Endothelial cell of umbilical vein (primary cell): ENCODE data around the gene SHISA6. TPM values are rescaled to one million over a fixed set of nuclear protein-coding genes. Genes with fewer than 3 reads are reported as not detected.

ENCODE experiments used
- BruUV-seq: library from RNA; stranded (reverse); fragments of 400-500 nt; replicated peaks from 2 replicates; lab custom pipeline; 2021; lab: Mats Ljungman, UMichigan
- CTCF ChIA-PET: fragments of 300-600, 350-600 bp; sonication (Branson Sonifier 250); formaldehyde crosslinking; loops from one replicate; lab custom pipeline; 2021; ENCODE audit warnings: antibody characterized with exemption, inconsistent platforms; lab: Charles Lee
- POLR2A ChIA-PET: fragments of 300-600, 350-600 bp; sonication (Branson Sonifier 250); formaldehyde crosslinking; loops from one replicate; lab custom pipeline; 2021; ENCODE audit warnings: antibody characterized with exemption, inconsistent platforms; lab: Charles Lee
- DNase-seq: peaks from one replicate; pipeline ENCODE4 v3.0.0-alpha.2; 2011; ENCODE audit warnings: low read depth, low spot score
- FAIRE-seq: peaks from 2 replicates; lab custom pipeline; 2011; peaks lifted over from hg19 to GRCh38; lab: Jason Lieb, UNC
- H2AFZ ChIP-seq: 2 replicates; pipeline ENCODE4 v1.6.0; 2012; ENCODE audit warnings: low read depth, low read length, control low read depth, inconsistent platforms
- H3K27ac ChIP-seq: 2 replicates; pipeline ENCODE4 v1.5.1; 2011; ENCODE audit warnings: low read depth, mild to moderate bottlenecking, control low read depth, low read length, moderate library complexity; ENCODE audit not compliant: insufficient read depth
- H3K27me3 ChIP-seq, 2 experiments: 2 replicates each; pipeline versions ENCODE4 v1.6.0 to v1.6.1; 2011; ENCODE audit warnings: low read length in 2 of 2, mixed read lengths in 1 of 2; ENCODE audit not compliant: control insufficient read depth in 2 of 2, insufficient read depth in 2 of 2
- H3K36me3 ChIP-seq, 2 experiments: 2 replicates in 1 of 2; 3 replicates in 1 of 2; pipeline ENCODE4 v1.5.1; 2011; ENCODE audit warnings: low read length in 2 of 2, mild to moderate bottlenecking in 1 of 2, moderate library complexity in 1 of 2; ENCODE audit not compliant: control insufficient read depth in 2 of 2, insufficient read depth in 2 of 2; ENCODE audit errors: extremely low read depth in 1 of 2
- H3K4me1 ChIP-seq: 3 replicates; pipeline ENCODE4 v1.5.1; 2011; ENCODE audit warnings: mild to moderate bottlenecking, low read length; ENCODE audit not compliant: control insufficient read depth, insufficient read depth; ENCODE audit errors: extremely low read depth
- H3K4me2 ChIP-seq: 2 replicates; pipeline ENCODE4 v1.6.1; 2011; ENCODE audit warnings: low read length, control low read depth, mixed read lengths; ENCODE audit not compliant: insufficient read depth
- H3K4me3 ChIP-seq, 3 experiments: fragments of 200-600 bp in 1 of 3; sonication (generic), shearing (Covaris generic) in 1 of 3; replicated peaks in 1 of 3; 2 replicates each; pipeline ENCODE4 v1.5.1; 2011 to 2016; ENCODE audit warnings: control low read depth in 3 of 3, low read length in 3 of 3, mild to moderate bottlenecking in 2 of 3, inconsistent platforms in 1 of 3, low read depth in 1 of 3, moderate library complexity in 1 of 3; ENCODE audit not compliant: insufficient read depth in 1 of 3
- H3K79me2 ChIP-seq: 2 replicates; pipeline ENCODE4 v1.6.0; 2012; ENCODE audit warnings: low read length, inconsistent platforms; ENCODE audit not compliant: control insufficient read depth, insufficient read depth
- H3K9ac ChIP-seq: replicated peaks from 2 replicates; pipeline ENCODE3; 2011; ENCODE audit warnings: low read length, control low read depth; ENCODE audit not compliant: insufficient read depth; ENCODE audit errors: extremely low read depth
- H3K9me1 ChIP-seq: replicated peaks from 3 replicates; pipeline ENCODE4 v1.6.0; 2011; ENCODE audit warnings: mild to moderate bottlenecking, low read length; ENCODE audit not compliant: control insufficient read depth, insufficient read depth; ENCODE audit errors: extremely low read depth
- H3K9me3 ChIP-seq: replicated peaks from 2 replicates; pipeline ENCODE4 v1.5.1; 2012; ENCODE audit warnings: low read length, inconsistent platforms; ENCODE audit not compliant: control insufficient read depth, insufficient read depth
- H4K20me1 ChIP-seq: replicated peaks from 2 replicates; pipeline ENCODE3; 2011; ENCODE audit warnings: mild to moderate bottlenecking, low read length; ENCODE audit not compliant: control insufficient read depth, insufficient read depth; ENCODE audit errors: extremely low read depth
- EZH2 ChIP-seq: IDR thresholded peaks from 2 replicates; pipeline ENCODE4 v1.6.1; 2012; ENCODE audit warnings: borderline replicate concordance, low read depth, mild to moderate bottlenecking, moderate library complexity, low read length, inconsistent platforms; ENCODE audit not compliant: severe bottlenecking
- FOS ChIP-seq: IDR thresholded peaks from 2 replicates; pipeline ENCODE4 v1.6.1; 2011; ENCODE audit warnings: mild to moderate bottlenecking, low read length, moderate library complexity, borderline replicate concordance; ENCODE audit not compliant: insufficient read depth
- GATA2 ChIP-seq: IDR thresholded peaks from 2 replicates; pipeline ENCODE4 v1.7.0; 2011; ENCODE audit warnings: low read depth, mild to moderate bottlenecking, moderate library complexity, mixed read lengths, low read length; ENCODE audit not compliant: insufficient read length, insufficient read depth
- JUN ChIP-seq: IDR thresholded peaks from 2 replicates; pipeline ENCODE4 v1.6.1; 2011; ENCODE audit warnings: borderline replicate concordance, low read depth; ENCODE audit not compliant: insufficient read length, insufficient read depth
- MYC ChIP-seq: IDR thresholded peaks from one replicate; pipeline ENCODE4 v1.6.1; 2011; ENCODE audit warnings: mild to moderate bottlenecking, low read depth, low read length
- POLR2A ChIP-seq: IDR thresholded peaks from 2 replicates; pipeline ENCODE4 v1.6.1; 2012; ENCODE audit warnings: low read depth, mild to moderate bottlenecking, control low read depth, low read length
- POLR2AphosphoS5 ChIP-seq: IDR thresholded peaks from 2 replicates; pipeline ENCODE4 v1.6.1; 2012; ENCODE audit warnings: low read depth, mild to moderate bottlenecking, control low read depth, low read length, moderate library complexity; ENCODE audit not compliant: insufficient read depth
- dilution Hi-C: fragments of 300-500 bp; cut with MboI; formaldehyde crosslinking; loops from one replicate; pipeline ENCODE4 v1.15.0; 2019; ENCODE audit warnings: low sequenced_read_pairs; ENCODE audit not compliant: extremely low pct_ligation_motif_present
- intact Hi-C: fragments of 100-400 bp; cut with micrococcal nuclease; formaldehyde crosslinking; loops from one replicate; pipeline ENCODE4 v1.10.0; 2022
- polyA plus RNA-seq, 4 experiments: library from polyadenylated mRNA; depleted of rRNA in 3 of 4; stranded (reverse) in 3 of 4; unstranded in 1 of 4; fragments of >200 nt; gene quantifications; 2 replicates each; pipeline versions ENCODE4 v1.2.1 to v1.2.3, GENCODE V29; 2011 to 2012; ENCODE audit warnings: missing spikeins in 1 of 4
- total RNA-seq: library from RNA; stranded (reverse); gene quantifications from 2 replicates; pipeline ENCODE4 v1.2.3, GENCODE V29; 2021
- TF ChIP-seq, protein P1 (sequence below): IDR thresholded peaks from 2 replicates; pipeline ENCODE4 v1.6.1; 2011; ENCODE audit not compliant: insufficient read depth, insufficient read length
- TF ChIP-seq, protein P2 (sequence below), 2 donors: IDR thresholded peaks; 1 replicate in 1 of 2; 2 replicates in 1 of 2; pipeline ENCODE4 v1.5.1; 2011; ENCODE audit warnings: low read length in 2 of 2, mild to moderate bottlenecking in 2 of 2, moderate library complexity in 2 of 2, control low read depth in 1 of 2, inconsistent platforms in 1 of 2, low read depth in 1 of 2; ENCODE audit not compliant: insufficient read depth in 1 of 2; ENCODE audit errors: extremely low read depth in 1 of 2

Gene SHISA6
- total and polyA plus RNA-seq, 2 donors (not counting 3 experiments of a cell fraction or from before 2014, with no cell fraction given) = not detected

DNA sequence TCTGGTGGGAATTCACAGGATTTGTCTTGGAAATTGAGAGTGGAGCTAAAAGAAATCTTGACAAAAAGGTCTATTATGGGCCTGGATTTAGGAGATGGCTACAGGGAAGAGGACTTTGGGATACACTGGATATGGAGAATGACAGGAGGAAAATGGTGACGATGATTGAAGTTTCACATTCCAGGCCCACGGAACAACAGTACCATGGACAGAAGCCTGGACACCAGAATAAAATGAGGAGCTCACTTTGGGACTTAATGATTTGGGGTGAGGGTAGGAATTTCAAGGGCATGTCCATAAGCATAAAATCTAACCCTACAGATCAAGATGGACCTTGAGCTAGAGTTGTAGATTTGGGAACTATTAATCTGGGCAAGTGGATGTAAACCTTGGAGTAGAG, 309.4 kb downstream of the SHISA6 start:
- H3K36me3 ChIP-seq = no peaks in the 10 kb centered on the region
- intact Hi-C loops (no loop called here), dilution Hi-C loops (no loop called here)
- no peaks in the 10 kb centered on the region for H3K79me2 ChIP-seq
- DNase-seq = no peak
- H3K4me1 ChIP-seq = no peaks in the 10 kb centered on the region
- BruUV-seq = no TSS peak
- H3K4me2 ChIP-seq = no peak overlapping the region
- H3K27ac ChIP-seq = no peak overlapping the region
- H3K4me3 ChIP-seq = no peak overlapping the region
- H3K27me3 ChIP-seq = no peaks in the 10 kb centered on the region
- TF ChIP-seq POLR2A = no peak
- TF ChIP-seq, protein P1, sequence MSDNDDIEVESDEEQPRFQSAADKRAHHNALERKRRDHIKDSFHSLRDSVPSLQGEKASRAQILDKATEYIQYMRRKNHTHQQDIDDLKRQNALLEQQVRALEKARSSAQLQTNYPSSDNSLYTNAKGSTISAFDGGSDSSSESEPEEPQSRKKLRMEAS = no peak
- POLR2A ChIA-PET = no interaction called here
- no peak overlapping the region for H2AFZ ChIP-seq
- no peaks in the 10 kb centered on the region for H4K20me1 ChIP-seq
- CTCF ChIA-PET = no interaction called here
- H3K9ac ChIP-seq = no peak overlapping the region
- H3K9me3 ChIP-seq = peaks cover 4% of the 10 kb centered on the region
- no peaks in the 10 kb centered on the region for H3K9me1 ChIP-seq
- no peak for FAIRE-seq

DNA sequence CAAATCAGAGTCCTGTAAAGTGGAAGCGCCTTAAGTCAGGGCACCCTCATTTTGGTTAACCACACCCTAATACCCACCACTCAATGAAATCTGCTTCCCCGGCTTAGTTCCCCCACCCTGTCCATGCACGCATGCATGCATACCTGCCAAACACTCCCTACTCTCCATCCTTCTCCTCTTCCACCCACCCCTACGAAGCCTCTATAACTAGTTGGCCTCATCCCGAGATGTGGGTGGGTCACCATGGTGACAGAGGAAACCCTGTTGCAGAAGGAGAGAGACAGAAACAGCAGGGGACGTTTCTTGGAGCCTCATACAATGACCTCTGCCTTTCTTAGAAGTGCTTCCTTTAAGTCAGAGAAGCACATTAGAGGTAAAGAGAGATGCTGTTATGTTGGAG, 310.4 kb downstream of the SHISA6 start:
- H3K79me2 ChIP-seq = no peaks in the 10 kb centered on the region
- H3K4me3 ChIP-seq = no peak overlapping the region
- H3K4me2 ChIP-seq = no peak overlapping the region
- H3K27me3 ChIP-seq = no peaks in the 10 kb centered on the region
- H3K9ac ChIP-seq = no peak overlapping the region
- dilution Hi-C loops = no loop called here
- FAIRE-seq (no peak), DNase-seq (no peak)
- peaks cover 4% of the 10 kb centered on the region for H3K9me3 ChIP-seq
- ChIA-PET CTCF (no interaction called here), POLR2A (no interaction called here)
- no peaks in the 10 kb centered on the region for H3K36me3 ChIP-seq
- no peaks in the 10 kb centered on the region for H4K20me1 ChIP-seq
- no peaks in the 10 kb centered on the region for H3K4me1 ChIP-seq
- no TSS peak for BruUV-seq
- no peaks in the 10 kb centered on the region for H3K9me1 ChIP-seq
- H3K27ac ChIP-seq = no peak overlapping the region
- TF ChIP-seq MYC = no peak
- no peak for TF ChIP-seq POLR2AphosphoS5
- TF ChIP-seq POLR2A = no peak
- TF ChIP-seq EZH2 = no peak
- TF ChIP-seq, protein P2, sequence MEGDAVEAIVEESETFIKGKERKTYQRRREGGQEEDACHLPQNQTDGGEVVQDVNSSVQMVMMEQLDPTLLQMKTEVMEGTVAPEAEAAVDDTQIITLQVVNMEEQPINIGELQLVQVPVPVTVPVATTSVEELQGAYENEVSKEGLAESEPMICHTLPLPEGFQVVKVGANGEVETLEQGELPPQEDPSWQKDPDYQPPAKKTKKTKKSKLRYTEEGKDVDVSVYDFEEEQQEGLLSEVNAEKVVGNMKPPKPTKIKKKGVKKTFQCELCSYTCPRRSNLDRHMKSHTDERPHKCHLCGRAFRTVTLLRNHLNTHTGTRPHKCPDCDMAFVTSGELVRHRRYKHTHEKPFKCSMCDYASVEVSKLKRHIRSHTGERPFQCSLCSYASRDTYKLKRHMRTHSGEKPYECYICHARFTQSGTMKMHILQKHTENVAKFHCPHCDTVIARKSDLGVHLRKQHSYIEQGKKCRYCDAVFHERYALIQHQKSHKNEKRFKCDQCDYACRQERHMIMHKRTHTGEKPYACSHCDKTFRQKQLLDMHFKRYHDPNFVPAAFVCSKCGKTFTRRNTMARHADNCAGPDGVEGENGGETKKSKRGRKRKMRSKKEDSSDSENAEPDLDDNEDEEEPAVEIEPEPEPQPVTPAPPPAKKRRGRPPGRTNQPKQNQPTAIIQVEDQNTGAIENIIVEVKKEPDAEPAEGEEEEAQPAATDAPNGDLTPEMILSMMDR (IDR thresholded peaks at IDR 0.05; ENCODE audit: extremely low read depth in 1 of 2, insufficient read depth in 1 of 2, low read depth in 1 of 2, low read length in 2 of 2) = no peak
- TF ChIP-seq, protein P1 = no peak
- no peak for TF ChIP-seq FOS
- no peak for TF ChIP-seq GATA2
- TF ChIP-seq JUN = no peak
- H2AFZ ChIP-seq = no peak overlapping the region
- intact Hi-C loops = no loop called here
